Muscle of leg (tissue), 16 donors: ENCODE measurements around the gene GLTP. TPM values are rescaled to one million over a fixed set of nuclear protein-coding genes. Genes with fewer than 3 reads are reported as not detected.
A peak's percentile ranks its signal among the peaks of the same experiment; 100 is the strongest.
"Not testable (repeated sequence)": the region's sequence is repeated elsewhere in the genome, so short reads cannot be mapped to it uniquely, and the experiment has no call there.

Source experiments
- DNase-seq: peaks from one replicate; pipeline ENCODE4 v3.0.0; 2013
- H3K27ac ChIP-seq: one replicate; pipeline ENCODE4 v1.5.1; 2013; ENCODE audit warnings: mild to moderate bottlenecking, low read length, control low read depth
- H3K27me3 ChIP-seq: one replicate; pipeline ENCODE4 v1.6.1; 2013; ENCODE audit warnings: low read length; ENCODE audit not compliant: control insufficient read depth, insufficient read depth
- H3K36me3 ChIP-seq: one replicate; pipeline ENCODE4 v1.6.1; 2013; ENCODE audit warnings: low read length; ENCODE audit not compliant: control insufficient read depth, insufficient read depth
- H3K4me1 ChIP-seq: one replicate; pipeline ENCODE4 v1.6.1; 2013; ENCODE audit warnings: low read length; ENCODE audit not compliant: control insufficient read depth, insufficient read depth
- H3K4me3 ChIP-seq: one replicate; pipeline ENCODE4 v1.5.1; 2013; ENCODE audit warnings: low read length, control low read depth
- H3K9me3 ChIP-seq: replicated peaks from 2 replicates; pipeline ENCODE4 v1.6.1; 2013; ENCODE audit warnings: low read depth, low read length; ENCODE audit not compliant: control insufficient read depth
- WGBS: methylation state at CpG from one replicate; pipeline ENCODE4 v1.1.5; 2013; ENCODE audit warnings: missing lambda C conversion rate; ENCODE audit not compliant: insufficient coverage; 5-methylcytosine and 5-hydroxymethylcytosine counted together
- long read RNA-seq, 11 donors: transcript quantifications; one replicate each; lab custom pipeline, GENCODE V29; 2026
- polyA plus RNA-seq, 8 donors: library from polyadenylated mRNA; unstranded; fragments of 120-200 nt; gene quantifications; one replicate each; pipeline versions ENCODE4 v1.2.1 to v1.2.3, GENCODE V29; 2013; ENCODE audit warnings: inconsistent platforms in 1 of 8, low replicate concordance in 1 of 8; ENCODE audit not compliant: insufficient read length in 8 of 8, insufficient read depth in 1 of 8
- total RNA-seq: library from RNA; stranded (reverse); fragments of 120-200 nt; gene quantifications from one replicate; pipeline ENCODE4 v1.2.4, GENCODE V29; 2013

GLTP gene
- 22.4 TPM for total RNA-seq
- 10 to 100 TPM; 17.9 to 34.2 (median 21.9) TPM for polyA plus RNA-seq
- long read RNA-seq, donor 1, partial matches to known transcripts = 0 of 4 reads
- long read RNA-seq, donor 1, other reads (novel, unspliced or antisense) = 0 of 4 reads
- long read RNA-seq, donor 2, partial matches to known transcripts = 0 of 2 reads
- long read RNA-seq, donor 2, other reads (novel, unspliced or antisense) = 0 of 2 reads
- long read RNA-seq, donor 3, transcript GLTP-201 (5 exons, 2,356 nt) = major isoform, 16 of 16 reads
- long read RNA-seq, donor 3, partial matches to known transcripts = 0 of 16 reads
- long read RNA-seq, donor 3, other reads (novel, unspliced or antisense) = 0 of 16 reads
- long read RNA-seq, donor 4, transcript GLTP-201 (5 exons, 2,356 nt) = major isoform, 6 of 7 reads
- long read RNA-seq, donor 4, partial matches to known transcripts = 0 of 7 reads
- long read RNA-seq, donor 4, other reads (novel, unspliced or antisense) = 0 of 7 reads
- long read RNA-seq, donor 5, transcript GLTP-201 (5 exons, 2,356 nt) = major isoform, 16 of 16 reads
- long read RNA-seq, donor 5, partial matches to known transcripts = 0 of 16 reads
- long read RNA-seq, donor 5, other reads (novel, unspliced or antisense) = 0 of 16 reads
- long read RNA-seq, donor 6, transcript GLTP-201 (5 exons, 2,356 nt) = major isoform, 9 of 9 reads
- long read RNA-seq, donor 6, partial matches to known transcripts = 0 of 9 reads
- long read RNA-seq, donor 6, other reads (novel, unspliced or antisense) = 0 of 9 reads
- long read RNA-seq, donor 7, transcript GLTP-201 (5 exons, 2,356 nt) = major isoform, 11 of 11 reads
- long read RNA-seq, donor 7, partial matches to known transcripts = 0 of 11 reads
- long read RNA-seq, donor 7, other reads (novel, unspliced or antisense) = 0 of 11 reads
- long read RNA-seq, donor 8, transcript GLTP-201 (5 exons, 2,356 nt) = major isoform, 9 of 10 reads
- long read RNA-seq, donor 8, partial matches to known transcripts = 0 of 10 reads
- long read RNA-seq, donor 8, other reads (novel, unspliced or antisense) = 0 of 10 reads
- long read RNA-seq, donor 9, transcript GLTP-201 (5 exons, 2,356 nt) = major isoform, 5 of 5 reads
- long read RNA-seq, donor 9, partial matches to known transcripts = 0 of 5 reads
- long read RNA-seq, donor 9, other reads (novel, unspliced or antisense) = 0 of 5 reads
- long read RNA-seq, donor 10, transcript GLTP-201 (5 exons, 2,356 nt) = major isoform, 13 of 14 reads
- long read RNA-seq, donor 10, partial matches to known transcripts = 0 of 14 reads
- long read RNA-seq, donor 10, other reads (novel, unspliced or antisense) = 0 of 14 reads
- long read RNA-seq, donor 11, transcript GLTP-201 (5 exons, 2,356 nt) = major isoform, 9 of 9 reads
- long read RNA-seq, donor 11, partial matches to known transcripts = 0 of 9 reads
- long read RNA-seq, donor 11, other reads (novel, unspliced or antisense) = 0 of 9 reads

DNA sequence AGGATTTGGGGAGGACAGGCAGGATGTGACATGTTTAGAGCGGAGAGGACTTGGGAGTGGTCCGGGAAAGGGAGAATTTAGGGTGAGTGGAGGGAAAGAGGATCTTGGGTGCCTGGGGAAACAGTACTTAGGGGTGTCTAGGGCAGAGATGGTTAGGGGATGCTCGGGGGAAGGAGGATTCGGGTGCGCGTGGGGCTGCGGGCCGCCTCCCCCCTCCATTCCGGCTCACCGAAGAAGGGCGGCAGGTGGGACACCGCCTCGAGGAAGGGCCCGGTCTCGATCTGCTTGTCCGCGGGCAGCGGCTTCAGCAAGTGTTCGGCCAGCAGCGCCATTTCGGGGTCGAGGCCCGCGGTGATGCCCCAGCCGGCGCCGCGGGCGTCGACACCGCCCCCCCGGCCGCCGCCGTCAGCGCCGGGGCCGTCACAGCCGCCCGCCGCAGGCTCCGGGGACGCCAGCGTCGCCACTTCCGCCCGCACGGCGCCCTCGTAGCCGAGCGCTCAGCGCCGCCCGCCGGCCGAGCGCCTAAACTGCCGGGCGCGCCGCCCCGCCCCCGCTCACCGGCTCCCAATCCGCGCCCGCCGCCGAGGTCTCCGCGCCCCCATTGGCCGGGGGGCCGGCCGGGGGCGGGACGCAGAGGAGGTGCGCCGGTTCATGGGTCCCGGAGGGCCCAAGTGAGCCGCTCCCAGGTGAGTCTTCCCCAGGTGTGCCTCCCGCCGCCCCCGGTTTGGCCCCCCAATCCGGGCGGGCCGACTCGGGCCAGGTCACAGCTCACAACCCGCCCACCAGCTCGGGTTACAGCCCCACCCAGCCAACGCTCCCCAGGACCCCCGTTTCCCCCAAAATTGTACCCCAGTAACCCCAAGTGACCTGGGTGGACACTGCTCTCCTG is at the start of gene GLTP:
TSS of gene GLTP (minus strand) at position 499 of the 889 bp plus-strand sequence. CDS start at position 332, 167 bp downstream.
- H3K36me3 ChIP-seq = peaks cover 4% of the 10 kb centered on the region
- peak within 1 kb of the TSS; percentile 67 for H3K4me3 ChIP-seq
- peak within 1 kb of the TSS; percentile 32 for H3K27ac ChIP-seq
- DNase-seq = peak; percentile 95
- no peaks in the 10 kb centered on the region for H3K27me3 ChIP-seq
- WGBS = under 1% methylated on average over 90 of the region's 92 CpGs
- H3K4me1 ChIP-seq = peaks cover 21% of the 10 kb centered on the region
- no peaks in the 10 kb centered on the region for H3K9me3 ChIP-seq

GRCh38 chr12:109929326-109929725 is 49.0 kb upstream of the GLTP start:
- not testable (repeated sequence) for H3K9me3 ChIP-seq, H3K27ac ChIP-seq, H3K27me3 ChIP-seq, DNase-seq, H3K4me3 ChIP-seq
- 90% methylated on average over 2 of the region's 14 CpGs for WGBS
- Histone ChIP-seq H3K36me3 (peaks cover 67% of the 10 kb centered on the region), H3K4me1 (peaks cover 29% of the 10 kb centered on the region)

GRCh38 chr12:109928058-109928656 is 47.8 kb upstream of the GLTP start:
- 90% methylated on average over 9 of the region's 12 CpGs for WGBS
- Histone ChIP-seq H3K36me3 (peaks cover 61% of the 10 kb centered on the region), H3K27me3 (no peaks in the 10 kb centered on the region), H3K4me1 (peaks cover 28% of the 10 kb centered on the region), H3K4me3 (no peak overlapping the region), H3K27ac (no peak overlapping the region), H3K9me3 (no peaks in the 10 kb centered on the region)
- DNase-seq = no peak

DNA sequence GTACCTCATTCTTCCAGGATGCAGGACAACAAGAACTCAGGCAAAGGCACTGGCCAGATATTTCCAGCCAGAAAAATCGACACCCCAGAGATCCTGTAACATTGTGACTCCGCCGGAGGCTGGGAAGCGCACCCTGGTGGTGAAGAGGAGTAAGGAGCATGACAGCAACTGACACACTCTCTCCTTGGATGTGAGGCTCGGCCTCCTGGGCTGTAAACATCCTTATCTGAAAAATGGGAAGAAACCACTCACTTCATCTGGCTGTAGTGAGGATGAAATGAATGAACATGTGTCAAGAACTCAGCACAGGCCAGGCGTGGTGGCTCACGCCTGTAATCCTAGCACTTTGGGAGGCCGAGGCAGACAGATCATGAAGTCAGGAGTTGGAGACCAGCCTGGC is 47.3 kb upstream of the GLTP start:
- peaks cover 56% of the 10 kb centered on the region for H3K36me3 ChIP-seq
- H3K27ac ChIP-seq = no peak overlapping the region
- peak; percentile 68 for DNase-seq
- H3K4me3 ChIP-seq = no peak overlapping the region
- 83% methylated on average over 6 of the region's 8 CpGs for WGBS
- H3K9me3 ChIP-seq = no peaks in the 10 kb centered on the region
- no peaks in the 10 kb centered on the region for H3K27me3 ChIP-seq
- H3K4me1 ChIP-seq = peaks cover 23% of the 10 kb centered on the region

- DNase-seq = no peak
- H3K9me3 ChIP-seq = no peaks in the 10 kb centered on the region
- peak overlapping the region; percentile 20 for H3K27ac ChIP-seq
- peaks cover 46% of the 10 kb centered on the region for H3K36me3 ChIP-seq
- H3K27me3 ChIP-seq = no peaks in the 10 kb centered on the region
- peaks cover 23% of the 10 kb centered on the region for H3K4me1 ChIP-seq
- 66% methylated on average over 8 of the region's 11 CpGs for WGBS
- H3K4me3 ChIP-seq = no peak overlapping the region
These were observed 46.3 kb upstream of the GLTP start for GRCh38 chr12:109926488-109927210.

DNA sequence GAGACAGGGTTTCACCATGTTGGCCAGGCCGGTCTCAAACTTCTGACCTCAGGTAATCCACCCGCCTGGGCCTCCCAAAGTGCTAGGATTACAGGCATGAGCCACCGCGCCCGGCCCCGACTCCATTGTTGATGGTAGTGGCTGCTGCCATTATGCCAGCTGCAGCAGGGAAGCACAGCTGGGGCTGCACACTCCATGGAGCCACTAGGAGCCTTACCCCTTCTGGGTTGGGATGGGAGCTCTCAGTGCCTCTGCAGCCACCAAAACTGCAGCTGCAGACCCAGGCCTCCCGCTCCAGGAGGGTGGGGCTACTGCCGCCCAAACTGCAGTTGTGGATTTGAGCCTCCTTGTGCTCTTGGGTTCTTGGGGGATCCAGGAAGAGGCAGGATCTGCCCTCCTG is 45.7 kb upstream of the GLTP start:
- Histone ChIP-seq H3K36me3 (peaks cover 46% of the 10 kb centered on the region), H3K4me3 (no peak overlapping the region), H3K27me3 (no peaks in the 10 kb centered on the region), H3K27ac (peak overlapping the region; percentile 20), H3K9me3 (no peaks in the 10 kb centered on the region), H3K4me1 (peaks cover 23% of the 10 kb centered on the region)
- 70% methylated on average over 2 of the region's 8 CpGs for WGBS
- DNase-seq = peak; percentile 22

- Histone ChIP-seq H3K9me3 (no peaks in the 10 kb centered on the region), H3K27me3 (no peaks in the 10 kb centered on the region), H3K27ac (peak overlapping the region; percentile 43), H3K4me1 (peaks cover 25% of the 10 kb centered on the region), H3K36me3 (peaks cover 44% of the 10 kb centered on the region), H3K4me3 (no peak overlapping the region)
- WGBS = 56% methylated on average over 16 of the region's 20 CpGs
- peak; percentile 41 for DNase-seq
These were observed 45.0 kb upstream of the GLTP start for GRCh38 chr12:109925185-109925840.
